ENCODE data around the gene MEIOC.

GRCh38 chr17:44652727-44653126 is 3.5 kb upstream of the MEIOC start:
- TF ChIP-seq EZH2 (IDR thresholded peaks at IDR 0.05) (no peak), POLR2AphosphoS5 (IDR thresholded peaks at IDR 0.05; ENCODE audit: borderline replicate concordance, low read depth, low read length) (no peak), FOXP2 (optimal IDR thresholded peaks at IDR 0.05; ENCODE audit: control extremely low read depth, extremely low read length, insufficient read depth) (no peak)
